Duodenal mucosa (tissue), 2 donors: ENCODE measurements around the gene UNC79.

ENCODE experiments used
- H3K27ac ChIP-seq: one replicate; pipeline ENCODE4 v1.7.0; 2013; ENCODE audit warnings: low read depth, low read length
- H3K27me3 ChIP-seq, 2 donors: one replicate each; pipeline ENCODE4 v1.7.0; 2013; ENCODE audit warnings: low read length in 2 of 2, control low read depth in 1 of 2; ENCODE audit not compliant: insufficient read depth in 2 of 2, control insufficient read depth in 1 of 2
- H3K36me3 ChIP-seq, 2 donors: one replicate each; pipeline ENCODE4 v1.7.0; 2013; ENCODE audit warnings: low read length in 2 of 2, control low read depth in 1 of 2; ENCODE audit not compliant: insufficient read depth in 2 of 2, control insufficient read depth in 1 of 2
- H3K4me1 ChIP-seq, 2 donors: one replicate each; pipeline ENCODE4 v1.7.0; 2013; ENCODE audit warnings: low read length in 2 of 2, control low read depth in 1 of 2; ENCODE audit not compliant: insufficient read depth in 2 of 2, control insufficient read depth in 1 of 2
- H3K4me3 ChIP-seq, 2 donors: one replicate each; pipeline ENCODE4 v1.7.0; 2013; ENCODE audit warnings: low read length in 2 of 2, low read depth in 1 of 2
- H3K9ac ChIP-seq, 2 donors: one replicate each; pipeline ENCODE4 v1.7.0; 2013; ENCODE audit warnings: low read length in 2 of 2, low read depth in 1 of 2
- H3K9me3 ChIP-seq, 2 donors: one replicate each; pipeline ENCODE4 v1.7.0; 2013; ENCODE audit warnings: low read length in 2 of 2, control low read depth in 1 of 2; ENCODE audit not compliant: control insufficient read depth in 1 of 2

UNC79 gene

DNA sequence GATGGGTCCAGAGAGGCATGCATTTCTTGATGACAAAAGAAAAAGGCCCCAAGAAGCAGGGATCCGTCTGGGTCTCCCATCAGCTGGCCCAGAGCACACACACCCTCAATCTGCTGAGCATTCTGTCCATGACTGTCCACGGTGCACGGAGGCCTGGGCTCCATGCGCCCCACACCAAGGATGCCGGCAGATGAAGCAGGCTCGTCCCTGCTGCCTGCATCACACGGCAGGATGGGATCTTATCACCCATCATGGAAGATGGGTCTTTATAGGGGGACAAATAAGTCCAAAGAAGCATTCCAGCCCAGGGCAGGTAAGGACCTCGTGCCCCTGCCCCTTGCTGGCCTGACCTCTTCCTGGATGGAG, 297.9 kb downstream of the UNC79 start:
- H3K9me3 ChIP-seq = no peaks in the 10 kb centered on the region
- H3K9ac ChIP-seq = no peak overlapping the region
- no peak overlapping the region for H3K27ac ChIP-seq
- no peaks in the 10 kb centered on the region for H3K36me3 ChIP-seq
- no peaks in the 10 kb centered on the region for H3K4me1 ChIP-seq
- H3K27me3 ChIP-seq = no peaks in the 10 kb centered on the region
- no peak overlapping the region for H3K4me3 ChIP-seq

DNA sequence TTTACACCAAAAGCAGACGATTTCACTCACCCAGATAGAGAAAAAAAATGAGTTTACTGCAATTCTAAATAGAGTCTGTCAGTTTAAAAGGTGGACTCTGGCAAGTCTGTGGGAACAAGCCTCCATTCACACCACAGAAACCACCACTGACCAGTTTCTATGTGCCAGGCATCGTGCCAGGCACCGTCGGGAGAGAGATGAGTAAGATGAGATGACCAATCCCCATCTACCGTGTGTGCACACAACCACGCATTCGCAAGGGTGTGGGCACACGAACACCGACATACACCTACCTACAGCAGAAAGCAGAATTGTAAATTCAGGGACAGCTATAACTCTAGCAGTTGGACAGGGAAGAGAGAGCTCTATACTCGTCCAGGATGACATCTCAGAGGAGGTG, 299.3 kb downstream of the UNC79 start:
- Histone ChIP-seq H3K36me3 (no peaks in the 10 kb centered on the region), H3K27me3 (no peaks in the 10 kb centered on the region), H3K4me3 (no peak overlapping the region), H3K9me3 (no peaks in the 10 kb centered on the region), H3K27ac (no peak overlapping the region), H3K9ac (no peak overlapping the region), H3K4me1 (no peaks in the 10 kb centered on the region)

DNA sequence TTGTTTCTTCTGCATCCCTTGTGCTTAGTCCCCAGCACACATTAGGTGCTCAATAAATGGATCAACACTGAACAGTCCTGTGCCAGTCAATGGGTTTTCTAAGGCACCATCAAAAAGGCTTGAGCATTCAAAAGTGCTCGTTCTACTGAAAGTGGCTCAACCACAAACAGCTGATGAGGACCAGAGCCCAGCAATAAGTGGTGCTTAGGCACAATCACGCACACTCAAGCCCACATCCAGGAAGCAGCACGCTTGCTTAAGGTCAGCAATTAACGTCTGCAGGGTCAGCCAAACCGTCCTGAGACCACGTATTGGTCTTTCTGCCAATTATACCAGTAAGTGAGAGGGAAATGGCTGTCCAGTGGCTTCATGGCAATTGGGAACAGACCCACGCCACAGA, 301.0 kb downstream of the UNC79 start:
- Histone ChIP-seq H3K27me3 (no peaks in the 10 kb centered on the region), H3K36me3 (no peaks in the 10 kb centered on the region), H3K4me3 (no peak overlapping the region), H3K27ac (no peak overlapping the region), H3K9me3 (no peaks in the 10 kb centered on the region), H3K4me1 (no peaks in the 10 kb centered on the region), H3K9ac (no peak overlapping the region)

DNA sequence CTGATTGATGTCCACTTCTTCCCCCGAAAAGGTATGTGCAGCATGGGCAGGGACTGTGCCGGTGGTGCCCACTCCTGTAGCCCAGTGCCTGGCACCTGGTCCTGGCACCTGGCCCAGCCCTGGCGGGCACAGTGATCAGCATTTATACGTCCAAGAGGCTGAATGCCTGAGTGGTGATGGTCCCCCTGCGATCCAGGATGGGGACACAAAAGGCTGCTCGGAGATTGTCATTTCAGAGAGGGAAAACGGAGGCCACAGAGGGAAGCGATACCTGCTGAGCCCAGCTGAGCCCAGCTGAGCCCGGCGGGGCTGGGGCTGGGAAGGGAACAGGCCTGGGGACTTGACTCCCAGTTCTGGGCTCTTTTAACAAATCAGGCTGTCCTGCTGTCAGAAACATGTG, 301.8 kb downstream of the UNC79 start:
- Histone ChIP-seq H3K27me3 (no peaks in the 10 kb centered on the region), H3K9me3 (no peaks in the 10 kb centered on the region), H3K9ac (no peak overlapping the region), H3K27ac (no peak overlapping the region), H3K36me3 (no peaks in the 10 kb centered on the region), H3K4me1 (no peaks in the 10 kb centered on the region), H3K4me3 (no peak overlapping the region)

DNA sequence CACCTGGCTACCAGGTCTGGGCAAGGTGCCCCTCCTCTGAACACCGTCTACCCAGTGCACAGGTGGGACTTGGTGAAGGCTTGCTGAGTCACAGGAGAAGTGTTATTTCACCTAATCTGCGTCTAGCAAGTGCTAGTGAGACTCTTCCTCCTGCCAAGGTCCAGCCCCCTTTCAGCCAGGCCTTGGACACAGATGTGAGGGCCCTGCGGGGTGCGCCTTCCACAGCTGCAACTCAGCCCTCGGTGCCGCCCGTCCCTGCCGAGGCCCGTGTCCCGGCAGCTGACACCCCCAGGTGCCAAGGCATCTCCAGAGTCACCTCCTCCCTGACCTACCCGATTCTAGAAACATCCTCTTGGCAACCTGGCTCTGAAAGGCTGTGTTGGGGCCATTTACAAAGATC, 302.5 kb downstream of the UNC79 start:
- Histone ChIP-seq H3K9ac (no peak overlapping the region), H3K27me3 (no peaks in the 10 kb centered on the region), H3K4me1 (no peaks in the 10 kb centered on the region), H3K9me3 (no peaks in the 10 kb centered on the region), H3K4me3 (no peak overlapping the region), H3K27ac (no peak overlapping the region), H3K36me3 (no peaks in the 10 kb centered on the region)

DNA sequence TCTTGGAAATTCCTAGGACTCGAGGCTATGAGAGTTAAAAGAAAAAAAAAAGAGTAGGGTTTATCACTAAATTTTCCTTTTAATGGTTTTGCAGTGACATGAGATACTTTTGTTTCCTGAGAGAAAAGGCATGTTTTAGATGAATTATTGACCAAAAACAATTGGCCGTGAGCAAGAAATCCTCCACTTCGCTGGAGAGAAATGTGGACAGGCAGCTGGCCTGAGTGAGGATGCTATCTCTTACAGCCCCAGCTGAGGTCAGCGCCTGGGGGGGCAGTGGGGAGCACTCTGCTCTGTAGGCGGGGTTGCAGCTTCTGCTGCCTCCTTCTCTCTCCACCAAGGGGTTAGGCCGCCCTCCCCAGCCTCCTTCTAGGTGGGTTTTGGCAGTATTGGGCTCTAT, 302.9 kb downstream of the UNC79 start:
- no peaks in the 10 kb centered on the region for H3K4me1 ChIP-seq
- H3K36me3 ChIP-seq = no peaks in the 10 kb centered on the region
- H3K27ac ChIP-seq = no peak overlapping the region
- no peaks in the 10 kb centered on the region for H3K9me3 ChIP-seq
- no peak overlapping the region for H3K4me3 ChIP-seq
- no peak overlapping the region for H3K9ac ChIP-seq
- no peaks in the 10 kb centered on the region for H3K27me3 ChIP-seq

DNA sequence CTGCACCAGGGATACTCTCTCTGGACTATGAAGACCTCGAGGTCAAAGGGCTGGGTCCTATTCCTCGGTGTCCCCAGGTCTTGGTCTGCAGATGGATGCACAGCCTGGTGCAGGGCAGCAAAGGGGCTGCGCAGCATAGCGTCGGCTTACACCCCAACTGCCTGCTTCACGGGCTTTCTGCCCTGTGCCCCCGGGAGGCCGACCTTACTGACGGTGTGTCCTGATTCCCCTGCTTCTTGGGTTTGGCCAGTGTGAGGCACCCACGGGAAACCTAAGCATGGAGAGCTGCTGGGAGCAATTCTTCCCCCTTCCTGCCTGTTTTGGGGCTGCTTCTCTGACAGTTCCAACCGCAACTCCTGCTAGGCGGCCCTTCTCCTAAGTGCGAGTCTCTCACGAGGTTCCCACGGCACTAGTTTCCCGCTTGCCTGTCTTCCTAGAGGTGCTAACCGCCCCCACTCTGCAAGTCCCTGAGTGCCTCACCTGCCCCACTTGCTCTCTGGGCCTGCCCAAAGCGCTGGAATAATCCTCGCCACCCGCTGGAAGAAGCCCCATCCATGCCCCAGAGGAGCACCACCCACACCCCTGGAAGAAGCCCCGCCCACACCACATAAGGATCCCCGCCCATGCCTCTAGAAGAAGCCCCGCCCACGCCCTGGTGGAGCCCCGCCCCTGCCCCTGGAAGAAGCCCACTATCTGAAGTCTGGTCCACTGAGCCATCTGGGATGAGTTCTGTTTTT, 303.5 kb downstream of the UNC79 start:
- H3K9me3 ChIP-seq = no peaks in the 10 kb centered on the region
- no peaks in the 10 kb centered on the region for H3K27me3 ChIP-seq
- H3K36me3 ChIP-seq = no peaks in the 10 kb centered on the region
- no peaks in the 10 kb centered on the region for H3K4me1 ChIP-seq
- no peak overlapping the region for H3K9ac ChIP-seq
- no peak overlapping the region for H3K4me3 ChIP-seq
- H3K27ac ChIP-seq = no peak overlapping the region

DNA sequence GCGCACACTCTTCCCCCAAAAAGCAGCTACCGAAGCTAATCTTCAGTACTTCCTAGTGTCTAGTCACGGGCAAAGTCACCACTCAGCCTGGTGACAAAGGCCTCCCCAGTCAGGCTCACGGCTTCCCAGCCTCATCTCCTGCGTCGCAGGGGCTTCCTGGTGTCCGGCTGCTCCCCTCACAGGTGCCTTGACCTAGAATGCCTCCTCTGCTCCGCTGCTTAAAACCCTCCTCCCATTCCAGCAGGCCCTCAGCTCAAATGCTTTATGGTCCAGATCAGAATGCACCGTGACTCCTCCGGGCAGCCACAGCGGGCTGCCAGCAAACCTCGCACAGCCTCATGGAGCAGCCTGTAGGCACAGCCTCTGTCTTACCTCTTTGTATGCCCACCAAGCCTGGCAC, 304.5 kb downstream of the UNC79 start:
- Histone ChIP-seq H3K27ac (no peak overlapping the region), H3K36me3 (no peaks in the 10 kb centered on the region), H3K9me3 (no peaks in the 10 kb centered on the region), H3K4me1 (no peaks in the 10 kb centered on the region), H3K9ac (no peak overlapping the region), H3K27me3 (no peaks in the 10 kb centered on the region), H3K4me3 (no peak overlapping the region)

DNA sequence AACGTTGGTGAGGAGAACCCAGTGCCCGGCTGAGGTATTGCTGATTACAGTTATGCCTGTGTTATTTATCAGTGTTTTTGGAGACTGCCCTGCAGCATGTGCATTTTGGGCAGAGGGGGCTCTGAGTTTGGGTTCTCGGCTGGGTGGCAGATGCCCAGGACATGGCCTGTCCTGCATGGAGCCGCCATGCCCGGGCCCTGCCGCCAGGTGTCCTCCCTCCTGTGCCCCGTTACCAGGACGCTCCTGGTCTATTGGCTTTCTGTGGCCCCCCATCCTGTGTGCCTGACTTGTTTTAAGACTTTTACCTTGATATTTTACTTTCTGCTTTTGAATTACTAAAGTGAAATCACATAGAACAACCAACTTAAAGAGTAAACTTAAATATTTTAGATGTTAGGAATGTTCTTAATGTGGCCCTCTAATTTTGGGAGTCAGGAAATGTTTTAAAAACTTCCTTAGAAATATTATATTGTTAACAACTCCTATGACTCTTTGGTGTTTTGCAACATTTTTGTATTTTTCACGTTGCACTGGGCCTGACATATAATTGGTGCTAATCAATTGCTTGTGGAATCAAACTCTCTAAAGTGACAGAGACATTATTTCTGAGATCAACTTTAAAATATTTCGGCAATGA, 305.8 kb downstream of the UNC79 start:
- Histone ChIP-seq H3K4me3 (no peak overlapping the region), H3K36me3 (no peaks in the 10 kb centered on the region), H3K9ac (no peak overlapping the region), H3K27me3 (no peaks in the 10 kb centered on the region), H3K27ac (no peak overlapping the region), H3K9me3 (no peaks in the 10 kb centered on the region), H3K4me1 (no peaks in the 10 kb centered on the region)

DNA sequence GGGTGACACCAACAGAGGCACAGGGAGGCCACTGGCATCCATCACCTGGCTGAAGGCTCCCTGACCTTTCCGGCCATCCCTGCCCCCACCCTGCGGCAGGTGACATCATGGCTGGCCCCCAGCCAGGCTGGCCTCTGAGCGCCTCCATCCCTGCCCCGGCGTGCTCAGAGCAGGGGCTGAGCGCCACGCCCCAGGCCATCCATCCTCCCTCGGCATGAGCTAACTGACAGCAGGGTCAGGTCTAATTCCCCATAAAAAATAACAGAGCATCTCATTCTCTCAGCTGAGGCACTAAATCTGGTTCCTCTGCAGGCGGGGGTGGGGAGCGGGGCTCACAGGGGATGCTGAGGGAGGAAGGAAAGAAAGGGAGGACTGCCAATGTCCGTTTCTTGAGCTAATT, 306.9 kb downstream of the UNC79 start:
- no peaks in the 10 kb centered on the region for H3K36me3 ChIP-seq
- no peak overlapping the region for H3K27ac ChIP-seq
- no peaks in the 10 kb centered on the region for H3K27me3 ChIP-seq
- H3K9me3 ChIP-seq = no peaks in the 10 kb centered on the region
- H3K4me3 ChIP-seq = no peak overlapping the region
- H3K4me1 ChIP-seq = no peaks in the 10 kb centered on the region
- no peak overlapping the region for H3K9ac ChIP-seq
